Brain microvascular endothelial cell (primary cell): ENCODE data around the gene CFAP251.
"Not testable (repeated sequence)": the region's sequence is repeated elsewhere in the genome, so short reads cannot be mapped to it uniquely, and the experiment has no call there.

Experiments used
- DNase-seq: peaks from one replicate; pipeline ENCODE4 v3.0.0-alpha.2; 2020
- H3K27ac ChIP-seq: fragments of 250-450 bp; sonication (Bioruptor Pico); 2 replicates; pipeline ENCODE4 v1.5.1; 2020; ENCODE audit warnings: mild to moderate bottlenecking, moderate library complexity
- H3K27me3 ChIP-seq: fragments of 250-450 bp; sonication (Bioruptor Pico); replicated peaks from 2 replicates; pipeline ENCODE4 v1.5.1; 2020; ENCODE audit warnings: mild to moderate bottlenecking
- H3K36me3 ChIP-seq: fragments of 250-450 bp; sonication (Bioruptor Pico); replicated peaks from 2 replicates; pipeline ENCODE4 v1.5.1; 2020; ENCODE audit warnings: mild to moderate bottlenecking
- H3K4me3 ChIP-seq: 2 replicates; pipeline ENCODE4 v1.5.1; 2011; ENCODE audit warnings: low read depth, mild to moderate bottlenecking, control low read depth, low read length, moderate library complexity
- in situ Hi-C: cut with HindIII; loops from 2 replicates; pipeline ENCODE4 v1.10.0; 2017; ENCODE audit warnings: low sequenced_read_pairs, low pct_ligation_motif_present
- TF ChIP-seq, protein P1 (sequence below): IDR thresholded peaks from 2 replicates; pipeline ENCODE4 v1.5.1; 2011; ENCODE audit warnings: low read depth, mild to moderate bottlenecking, moderate library complexity, low read length, control low read depth, inconsistent platforms; ENCODE audit errors: missing control alignments

Gene CFAP251

DNA sequence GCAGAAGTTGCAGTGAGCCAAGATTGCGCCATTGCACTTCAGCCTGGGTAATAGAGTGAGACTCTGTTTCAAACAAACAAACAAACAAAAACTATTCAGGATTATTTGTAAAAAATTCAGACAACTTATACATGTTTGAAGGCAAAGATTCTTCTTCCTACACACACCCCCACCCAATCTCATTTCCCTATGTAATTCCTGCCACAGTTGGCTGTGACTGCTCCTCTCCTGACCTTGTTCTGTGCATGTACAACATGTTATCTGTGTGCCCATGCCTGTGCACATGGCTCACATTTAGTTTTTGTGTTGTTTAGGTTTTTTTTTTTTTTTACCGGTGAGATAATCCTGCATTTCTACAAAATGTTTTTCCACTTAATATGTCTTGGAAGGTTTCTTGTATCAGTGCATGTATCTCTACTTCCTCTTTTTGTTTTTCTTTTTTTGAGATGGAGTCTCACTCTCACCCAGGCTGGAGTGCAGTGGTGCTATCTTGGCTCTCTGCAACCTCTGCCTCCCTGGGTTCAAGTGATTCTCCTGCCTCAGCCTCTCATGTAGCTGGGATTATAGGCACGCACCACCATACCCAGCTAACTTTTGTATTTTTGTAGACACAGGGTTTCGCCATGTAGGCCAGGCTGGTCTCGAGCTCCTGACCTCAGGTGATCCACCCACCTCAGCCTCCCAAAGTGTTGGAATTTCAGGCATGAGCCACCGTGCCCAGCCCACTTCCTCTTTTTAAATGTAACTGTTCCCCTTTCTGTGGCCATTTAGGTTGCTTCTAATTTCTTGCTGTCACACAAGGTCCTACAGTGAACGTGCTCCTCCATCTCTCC, 8.7 kb downstream of the CFAP251 start:
- Histone ChIP-seq H3K27me3 (no peaks in the 10 kb centered on the region), H3K36me3 (no peaks in the 10 kb centered on the region), H3K4me3 (no peak overlapping the region), H3K27ac (peak overlapping the region; percentile 16)
- in situ Hi-C loops, result no loop called here
- TF ChIP-seq, protein P1, sequence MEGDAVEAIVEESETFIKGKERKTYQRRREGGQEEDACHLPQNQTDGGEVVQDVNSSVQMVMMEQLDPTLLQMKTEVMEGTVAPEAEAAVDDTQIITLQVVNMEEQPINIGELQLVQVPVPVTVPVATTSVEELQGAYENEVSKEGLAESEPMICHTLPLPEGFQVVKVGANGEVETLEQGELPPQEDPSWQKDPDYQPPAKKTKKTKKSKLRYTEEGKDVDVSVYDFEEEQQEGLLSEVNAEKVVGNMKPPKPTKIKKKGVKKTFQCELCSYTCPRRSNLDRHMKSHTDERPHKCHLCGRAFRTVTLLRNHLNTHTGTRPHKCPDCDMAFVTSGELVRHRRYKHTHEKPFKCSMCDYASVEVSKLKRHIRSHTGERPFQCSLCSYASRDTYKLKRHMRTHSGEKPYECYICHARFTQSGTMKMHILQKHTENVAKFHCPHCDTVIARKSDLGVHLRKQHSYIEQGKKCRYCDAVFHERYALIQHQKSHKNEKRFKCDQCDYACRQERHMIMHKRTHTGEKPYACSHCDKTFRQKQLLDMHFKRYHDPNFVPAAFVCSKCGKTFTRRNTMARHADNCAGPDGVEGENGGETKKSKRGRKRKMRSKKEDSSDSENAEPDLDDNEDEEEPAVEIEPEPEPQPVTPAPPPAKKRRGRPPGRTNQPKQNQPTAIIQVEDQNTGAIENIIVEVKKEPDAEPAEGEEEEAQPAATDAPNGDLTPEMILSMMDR, result no peak
- no peak for DNase-seq

DNA sequence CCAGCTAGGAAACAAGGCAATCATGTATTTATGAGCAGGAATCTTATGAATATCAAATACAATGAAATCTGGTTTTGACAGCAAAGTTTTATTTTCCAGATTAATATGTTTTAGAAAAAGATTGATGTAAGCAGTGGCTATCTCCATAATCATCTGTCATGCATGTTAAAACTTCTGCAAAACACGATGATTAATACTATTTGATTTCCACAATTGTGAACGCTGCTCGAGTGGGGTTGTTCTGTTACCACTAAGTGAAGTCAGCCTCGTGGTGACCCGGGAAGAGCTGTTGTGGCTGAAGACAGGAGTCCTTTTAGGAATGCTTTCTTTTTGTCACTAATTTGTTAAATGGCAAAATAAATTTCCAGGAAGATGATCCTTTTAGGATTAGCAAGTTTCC, 9.4 kb downstream of the CFAP251 start:
- in situ Hi-C loops, result no loop called here
- Histone ChIP-seq H3K27me3 (no peaks in the 10 kb centered on the region), H3K27ac (peak overlapping the region; percentile 16), H3K36me3 (no peaks in the 10 kb centered on the region), H3K4me3 (no peak overlapping the region)
- DNase-seq, result no peak
- TF ChIP-seq, protein P1, result no peak

DNA sequence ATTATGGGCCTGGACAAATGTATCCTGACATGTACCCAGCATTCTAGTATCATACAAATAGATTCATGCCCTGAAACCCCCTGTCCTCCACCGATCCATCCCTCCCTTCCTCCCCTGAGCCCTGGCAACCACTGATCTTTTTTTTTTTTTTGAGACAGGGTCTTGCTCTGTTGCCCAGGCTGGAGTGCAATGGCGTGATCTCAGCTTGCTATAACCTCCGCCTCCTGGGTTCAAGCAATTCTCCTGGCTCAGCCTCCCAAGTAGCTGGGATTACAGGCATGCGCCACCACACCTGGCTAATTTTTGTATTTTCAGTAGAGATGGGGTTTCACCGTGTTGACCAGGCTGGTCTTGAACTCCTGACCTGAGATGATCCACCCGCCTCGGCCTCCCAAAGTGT, 11.2 kb downstream of the CFAP251 start:
- H3K4me3 ChIP-seq, H3K27ac ChIP-seq, H3K36me3 ChIP-seq, in situ Hi-C loops, H3K27me3 ChIP-seq, DNase-seq: not testable (repeated sequence)

DNA sequence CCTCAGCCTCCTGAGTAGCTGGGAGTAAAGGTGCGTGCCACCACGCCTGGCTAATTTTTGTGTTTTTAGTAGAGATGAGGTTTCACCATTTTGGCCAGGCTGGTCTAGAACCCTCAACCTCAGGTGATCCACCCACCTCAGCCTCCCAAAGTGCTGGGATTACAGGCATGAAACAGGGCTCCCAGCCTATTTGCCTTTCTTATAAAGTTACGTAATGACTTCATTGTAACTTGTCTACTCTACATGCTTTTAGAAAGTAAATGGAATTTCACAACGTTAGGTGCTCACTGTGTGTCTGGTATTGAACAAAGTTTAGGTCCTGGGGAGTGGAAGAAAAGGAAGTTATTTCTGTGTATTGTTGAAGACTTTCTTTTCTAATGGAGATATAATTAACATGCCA, 12.5 kb downstream of the CFAP251 start:
- H3K27ac ChIP-seq, result no peak overlapping the region
- in situ Hi-C loops, result no loop called here
- TF ChIP-seq, protein P1, result no peak
- H3K36me3 ChIP-seq, result no peaks in the 10 kb centered on the region
- no peaks in the 10 kb centered on the region for H3K27me3 ChIP-seq
- H3K4me3 ChIP-seq, result no peak overlapping the region
- no peak for DNase-seq

DNA sequence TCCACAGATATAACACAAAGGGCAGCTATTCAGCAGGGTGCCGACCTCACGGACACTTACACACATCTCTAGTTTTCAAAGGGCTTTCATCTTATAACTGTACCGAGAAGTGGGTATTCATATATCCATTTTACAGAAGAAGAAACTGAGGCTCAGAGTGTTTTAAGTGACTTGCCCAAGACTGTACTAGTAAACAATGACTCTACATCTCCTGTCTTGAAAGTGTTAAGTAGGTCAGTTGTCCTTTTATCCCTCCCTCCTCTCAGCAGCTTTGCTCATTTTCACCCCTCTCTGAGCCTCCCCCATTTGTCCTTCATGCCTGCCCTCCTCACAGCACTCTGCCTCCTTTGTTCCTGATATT, 13.8 kb downstream of the CFAP251 start:
- TF ChIP-seq, protein P1, result no peak
- in situ Hi-C loops, result no loop called here
- DNase-seq, result no peak
- Histone ChIP-seq H3K4me3 (no peak overlapping the region), H3K27ac (no peak overlapping the region), H3K27me3 (no peaks in the 10 kb centered on the region), H3K36me3 (no peaks in the 10 kb centered on the region)

DNA sequence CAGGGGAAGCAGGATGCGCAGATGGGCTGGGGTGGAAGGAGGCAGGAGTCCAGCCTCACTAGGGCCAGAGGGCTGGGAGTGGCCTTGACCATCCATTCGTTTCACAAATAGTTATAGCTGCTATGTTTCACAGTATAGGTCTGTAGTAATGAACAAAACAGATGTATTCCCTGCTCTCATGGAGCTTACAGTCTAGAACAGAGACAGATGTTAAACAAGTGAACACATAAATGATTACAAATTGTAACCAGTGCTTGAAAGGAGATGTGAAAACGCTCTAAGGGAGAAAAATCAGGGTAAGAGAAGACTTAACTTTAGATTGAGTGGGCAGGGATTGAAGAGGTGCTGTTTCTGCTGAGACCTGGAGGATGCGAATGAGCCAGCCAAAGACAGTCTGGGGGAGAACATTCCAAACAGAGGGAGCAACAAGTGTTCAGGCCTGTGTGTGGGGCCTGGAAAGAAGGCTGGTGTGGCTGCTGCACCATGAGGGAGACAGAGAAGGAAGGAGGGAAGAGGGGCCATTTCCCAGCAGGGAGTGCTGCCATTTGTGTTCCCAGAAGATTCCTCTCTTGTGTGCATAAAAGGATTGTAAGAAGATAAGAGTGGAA, 14.6 kb downstream of the CFAP251 start:
- H3K27ac ChIP-seq, result no peak overlapping the region
- peaks cover 2% of the 10 kb centered on the region for H3K36me3 ChIP-seq
- in situ Hi-C loops, result no loop called here
- DNase-seq, result no peak
- H3K27me3 ChIP-seq, result no peaks in the 10 kb centered on the region
- TF ChIP-seq, protein P1, result no peak
- H3K4me3 ChIP-seq, result no peak overlapping the region
